Measurements from ENCODE around the gene MME. TPM values are rescaled to one million over a fixed set of nuclear protein-coding genes. Genes with fewer than 3 reads are reported as not detected.
"Not testable (repeated sequence)": the region's sequence is repeated elsewhere in the genome, so short reads cannot be mapped to it uniquely, and the experiment has no call there.

MME gene
- polyA plus RNA-seq, 1 experiment: 61.7 TPM

GRCh38 chr3:155211266-155211665 is 131.1 kb downstream of the MME start:
- DNase-seq (ENCODE audit: low read depth, low spot score): no peak
- no peak for TF ChIP-seq CTCF (IDR thresholded peaks at IDR 0.05; ENCODE audit: low read depth, low read length)
- no peaks in the 10 kb centered on the region for H3K9me3 ChIP-seq (ENCODE audit: control insufficient read depth, insufficient read depth, low read length)
- H3K27me3 ChIP-seq (ENCODE audit: control insufficient read depth, insufficient read depth, low read length): no peaks in the 10 kb centered on the region
- no peak overlapping the region for H3K4me3 ChIP-seq (ENCODE audit: low read depth, low read length)
- H3K27ac ChIP-seq (ENCODE audit: low read depth, low read length): no peak overlapping the region
- POLR2A ChIA-PET: no interaction called here
- CTCF ChIA-PET: interaction anchor here (0.6 kb wide), 1 partner anchor 132 kb away, joined by 3 read pairs; no protein-coding TSS in a partner anchor

GRCh38 chr3:155211940-155212339 is 131.8 kb downstream of the MME start:
- CTCF ChIA-PET: no interaction called here
- H3K4me3 ChIP-seq (ENCODE audit: low read depth, low read length): no peak overlapping the region
- TF ChIP-seq CTCF (IDR thresholded peaks at IDR 0.05; ENCODE audit: low read depth, low read length): no peak
- POLR2A ChIA-PET: no interaction called here
- H3K27ac ChIP-seq (ENCODE audit: low read depth, low read length): no peak overlapping the region
- no peaks in the 10 kb centered on the region for H3K27me3 ChIP-seq (ENCODE audit: control insufficient read depth, insufficient read depth, low read length)
- DNase-seq (ENCODE audit: low read depth, low spot score): no peak
- H3K9me3 ChIP-seq (ENCODE audit: control insufficient read depth, insufficient read depth, low read length): no peaks in the 10 kb centered on the region

- H3K27me3 ChIP-seq (ENCODE audit: control insufficient read depth, insufficient read depth, low read length); DNase-seq (ENCODE audit: low read depth, low spot score); H3K4me3 ChIP-seq (ENCODE audit: low read depth, low read length); CTCF ChIA-PET; H3K27ac ChIP-seq (ENCODE audit: low read depth, low read length); H3K9me3 ChIP-seq (ENCODE audit: control insufficient read depth, insufficient read depth, low read length); POLR2A ChIA-PET: not testable (repeated sequence)
Measured at GRCh38 chr3:155216007-155216406, 135.9 kb downstream of the MME start.

- ChIA-PET POLR2A (no interaction called here), CTCF (no interaction called here)
- Histone ChIP-seq H3K9me3 (ENCODE audit: control insufficient read depth, insufficient read depth, low read length) (no peaks in the 10 kb centered on the region), H3K27me3 (ENCODE audit: control insufficient read depth, insufficient read depth, low read length) (no peaks in the 10 kb centered on the region), H3K27ac (ENCODE audit: low read depth, low read length) (no peak overlapping the region), H3K4me3 (ENCODE audit: low read depth, low read length) (no peak overlapping the region)
- no peak for TF ChIP-seq CTCF (IDR thresholded peaks at IDR 0.05; ENCODE audit: low read depth, low read length)
- no peak for DNase-seq (ENCODE audit: low read depth, low spot score)
Measured at GRCh38 chr3:155217591-155217990, 137.5 kb downstream of the MME start.

- no peak for DNase-seq (ENCODE audit: low read depth, low spot score)
Measured at GRCh38 chr3:155218462-155218861, 138.3 kb downstream of the MME start.

More at GRCh38 chr3:155218462-155218861, 138.3 kb downstream of the MME start:
- Histone ChIP-seq H3K27ac (ENCODE audit: low read depth, low read length) (no peak overlapping the region), H3K4me3 (ENCODE audit: low read depth, low read length) (no peak overlapping the region), H3K9me3 (ENCODE audit: control insufficient read depth, insufficient read depth, low read length) (no peaks in the 10 kb centered on the region), H3K27me3 (ENCODE audit: control insufficient read depth, insufficient read depth, low read length) (no peaks in the 10 kb centered on the region)
- ChIA-PET POLR2A (no interaction called here), CTCF (interaction anchor here (1.1 kb wide), 1 partner anchor 12 kb away, joined by 3 read pairs; no protein-coding TSS in a partner anchor)
- TF ChIP-seq CTCF (IDR thresholded peaks at IDR 0.05; ENCODE audit: low read depth, low read length): no peak

All from AG04450 (cell line).